ENCODE measurements around the gene GASK1A. TPM values are rescaled to one million over a fixed set of nuclear protein-coding genes. Genes with fewer than 3 reads are reported as not detected.

The GASK1A gene
- total RNA-seq, 2 experiments from 2014 or later = not detected

DNA sequence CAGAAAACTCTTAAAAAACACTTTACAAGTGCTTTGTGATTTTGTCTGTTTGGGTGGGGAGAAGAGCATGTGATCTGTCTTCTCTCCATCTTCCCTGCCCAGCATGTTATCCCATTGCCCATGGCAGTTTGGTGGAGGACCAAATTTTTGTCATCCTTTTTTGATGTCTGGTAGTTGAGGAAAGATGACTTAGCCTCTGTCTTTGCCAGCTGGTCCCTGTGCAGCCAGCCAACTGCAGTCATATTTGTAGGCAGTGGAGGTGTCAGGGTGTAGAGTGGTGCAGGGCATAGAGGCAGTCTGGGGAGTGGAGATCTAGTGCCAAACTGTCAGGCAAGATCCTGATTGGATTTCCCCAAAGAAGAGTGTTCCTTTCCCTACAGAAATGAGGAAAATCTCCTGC, 40.7 kb downstream of the GASK1A start:
- Mint-ChIP-seq H3K4me1 (peaks cover 23% of the 10 kb centered on the region), H3K9me3 (peaks cover 9% of the 10 kb centered on the region), H3K4me3 (no peak overlapping the region), H3K27me3 (no peaks in the 10 kb centered on the region), H3K36me3 (ENCODE audit: low read depth) (no peaks in the 10 kb centered on the region), H3K27ac (no peak overlapping the region)
- ChIA-PET CTCF (no interaction called here), POLR2A (no interaction called here)
- no peak for DNase-seq

DNA sequence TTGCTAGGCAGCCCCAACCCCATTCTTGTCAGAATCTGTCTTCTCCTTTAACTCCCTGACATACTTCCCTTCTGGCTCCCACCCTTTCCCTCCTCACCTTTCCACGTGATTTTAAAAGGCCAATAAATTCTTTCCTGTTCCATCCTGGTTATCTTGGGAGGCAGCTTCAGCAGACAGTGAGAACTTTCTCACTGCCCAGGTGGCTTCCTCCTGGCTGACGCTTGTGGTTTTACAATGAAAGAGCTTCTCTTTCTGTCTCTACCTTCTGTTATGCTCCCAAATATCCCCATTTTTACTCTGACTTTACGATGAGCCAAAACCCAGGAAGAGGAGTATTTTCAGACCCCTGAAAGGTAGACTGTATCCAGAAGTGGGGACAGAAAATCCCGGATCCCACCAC, 42.1 kb downstream of the GASK1A start:
- H3K4me1 Mint-ChIP-seq = peaks cover 23% of the 10 kb centered on the region
- ChIA-PET POLR2A (no interaction called here), CTCF (no interaction called here)
- peaks cover 5% of the 10 kb centered on the region for H3K27me3 Mint-ChIP-seq
- H3K36me3 Mint-ChIP-seq (ENCODE audit: low read depth) = no peaks in the 10 kb centered on the region
- no peak for DNase-seq
- peaks cover 9% of the 10 kb centered on the region for H3K9me3 Mint-ChIP-seq
- no peak overlapping the region for H3K27ac Mint-ChIP-seq
- no peak overlapping the region for H3K4me3 Mint-ChIP-seq

DNA sequence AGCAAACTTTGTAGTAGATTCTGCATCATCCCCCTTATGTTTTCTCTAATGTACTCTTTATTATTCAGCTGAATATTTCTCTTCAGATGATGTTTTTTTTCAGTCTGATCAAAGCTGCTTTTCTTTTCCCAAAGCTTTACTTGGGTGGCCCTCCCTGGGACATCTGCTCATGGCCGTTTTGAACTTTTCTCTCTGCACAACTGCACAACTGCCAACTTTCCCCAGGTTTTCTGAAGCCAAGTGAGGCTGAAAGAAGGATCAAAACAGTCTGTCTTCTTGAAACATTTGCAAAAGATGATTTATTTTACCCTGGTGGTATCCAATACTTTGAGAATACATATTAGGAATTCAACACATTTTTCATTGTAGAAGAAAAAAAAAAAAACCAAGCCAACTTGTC, 43.0 kb downstream of the GASK1A start:
- Mint-ChIP-seq H3K27me3 (peaks cover 7% of the 10 kb centered on the region), H3K27ac (no peak overlapping the region), H3K9me3 (peaks cover 9% of the 10 kb centered on the region), H3K36me3 (ENCODE audit: low read depth) (no peaks in the 10 kb centered on the region), H3K4me3 (no peak overlapping the region), H3K4me1 (peaks cover 23% of the 10 kb centered on the region)
- CTCF ChIA-PET = no interaction called here
- DNase-seq = no peak
- POLR2A ChIA-PET = no interaction called here

DNA sequence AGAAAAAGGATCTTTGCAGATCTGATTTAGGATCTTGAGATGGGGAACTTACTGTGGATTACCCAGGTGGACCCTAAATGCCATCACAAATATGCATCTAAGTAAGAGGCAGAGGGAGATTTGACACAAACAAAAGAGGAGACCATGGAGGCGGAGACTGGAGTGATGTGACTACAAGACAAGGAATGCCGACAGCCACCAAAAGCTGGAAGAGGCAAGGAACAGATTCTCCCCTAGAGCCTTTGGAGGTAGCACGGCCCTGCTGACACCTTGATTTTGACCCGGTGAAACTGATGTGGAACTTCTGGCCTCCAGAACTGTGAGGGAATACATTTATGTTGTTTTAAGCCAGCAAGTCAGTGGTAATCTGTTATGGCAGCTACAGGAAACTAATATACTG, 44.0 kb downstream of the GASK1A start:
- H3K4me1 Mint-ChIP-seq = peaks cover 23% of the 10 kb centered on the region
- ChIA-PET POLR2A (no interaction called here), CTCF (interaction anchor here (1.0 to 1.6 kb wide), 2 partner anchors 10 to 248 kb away, joined by 3 to 4 read pairs; no protein-coding TSS in a partner anchor)
- no peaks in the 10 kb centered on the region for H3K36me3 Mint-ChIP-seq (ENCODE audit: low read depth)
- no peak overlapping the region for H3K27ac Mint-ChIP-seq
- H3K9me3 Mint-ChIP-seq = peaks cover 9% of the 10 kb centered on the region
- H3K4me3 Mint-ChIP-seq = no peak overlapping the region
- H3K27me3 Mint-ChIP-seq = peaks cover 7% of the 10 kb centered on the region
- DNase-seq = no peak

DNA sequence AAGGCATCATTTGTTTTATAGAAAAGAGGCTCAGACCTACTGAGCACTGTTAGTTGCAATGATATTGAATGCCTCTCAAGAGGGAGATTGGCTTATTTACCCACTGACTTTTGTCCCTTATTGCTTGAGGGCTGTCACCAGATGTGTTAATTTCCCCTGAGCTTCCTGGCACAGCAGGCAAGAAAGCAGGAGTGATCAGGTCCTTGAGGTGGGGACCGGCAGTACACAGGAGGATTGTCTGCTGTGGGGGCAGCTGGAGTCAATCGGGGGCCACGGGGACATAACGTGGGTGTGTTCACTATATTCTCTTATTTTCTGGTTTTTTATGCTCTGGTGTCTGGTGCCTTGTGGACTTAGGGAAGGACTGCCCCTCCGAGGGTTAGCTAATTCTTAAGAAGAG, 44.6 kb downstream of the GASK1A start:
- H3K4me1 Mint-ChIP-seq = peaks cover 23% of the 10 kb centered on the region
- DNase-seq = no peak
- no peaks in the 10 kb centered on the region for H3K36me3 Mint-ChIP-seq (ENCODE audit: low read depth)
- H3K4me3 Mint-ChIP-seq = no peak overlapping the region
- peaks cover 8% of the 10 kb centered on the region for H3K9me3 Mint-ChIP-seq
- ChIA-PET POLR2A (no interaction called here), CTCF (interaction anchor here (0.6 to 1.6 kb wide), 3 partner anchors 10 to 433 kb away, joined by 3 to 4 read pairs (median 3); partner anchors contain the start of gene SS18L2)
- peak overlapping the region; percentile 9 for H3K27ac Mint-ChIP-seq
- H3K27me3 Mint-ChIP-seq = peaks cover 7% of the 10 kb centered on the region

DNA sequence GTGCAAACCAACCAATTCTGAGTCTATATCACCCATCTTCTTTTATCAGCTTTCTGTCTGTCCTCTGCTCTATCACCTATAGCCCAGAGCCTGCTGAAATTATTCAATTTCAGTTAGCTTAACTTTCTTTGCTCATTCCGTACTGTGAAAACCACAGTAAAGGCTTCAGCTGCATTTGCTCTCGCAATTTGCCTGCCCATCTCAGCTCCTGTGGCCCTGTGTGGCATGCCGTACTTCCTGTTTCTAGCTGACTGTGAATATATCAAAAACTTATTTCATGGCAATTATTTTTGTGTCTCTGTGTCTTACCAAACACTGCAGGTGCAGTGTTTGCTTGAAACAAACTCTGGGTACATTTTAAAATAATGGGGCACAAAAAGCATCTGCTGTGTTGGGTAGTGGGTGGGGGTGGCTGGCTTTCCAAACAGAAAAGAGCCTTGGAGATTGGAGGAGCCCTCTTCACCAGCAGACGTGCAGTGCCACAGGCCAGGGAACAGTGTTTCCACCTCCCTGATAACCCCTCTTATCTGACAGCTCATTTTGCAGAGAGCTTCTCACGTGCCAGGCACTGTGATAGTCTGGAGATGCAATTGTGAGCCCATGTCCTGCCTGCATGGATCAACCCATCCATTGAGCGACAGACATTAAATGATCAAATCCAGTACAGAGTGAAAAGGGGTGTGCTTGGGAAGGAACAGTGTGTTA, 45.2 kb downstream of the GASK1A start:
- Mint-ChIP-seq H3K4me1 (peaks cover 23% of the 10 kb centered on the region), H3K9me3 (peaks cover 7% of the 10 kb centered on the region), H3K27ac (no peak overlapping the region), H3K36me3 (ENCODE audit: low read depth) (no peaks in the 10 kb centered on the region), H3K4me3 (no peak overlapping the region), H3K27me3 (peaks cover 7% of the 10 kb centered on the region)
- POLR2A ChIA-PET = no interaction called here
- CTCF ChIA-PET = interaction anchor here (0.6 to 1.6 kb wide), 3 partner anchors 9 to 434 kb away, joined by 3 to 4 read pairs (median 3); partner anchors contain the start of gene SS18L2
- peak; percentile 44 for DNase-seq

DNA sequence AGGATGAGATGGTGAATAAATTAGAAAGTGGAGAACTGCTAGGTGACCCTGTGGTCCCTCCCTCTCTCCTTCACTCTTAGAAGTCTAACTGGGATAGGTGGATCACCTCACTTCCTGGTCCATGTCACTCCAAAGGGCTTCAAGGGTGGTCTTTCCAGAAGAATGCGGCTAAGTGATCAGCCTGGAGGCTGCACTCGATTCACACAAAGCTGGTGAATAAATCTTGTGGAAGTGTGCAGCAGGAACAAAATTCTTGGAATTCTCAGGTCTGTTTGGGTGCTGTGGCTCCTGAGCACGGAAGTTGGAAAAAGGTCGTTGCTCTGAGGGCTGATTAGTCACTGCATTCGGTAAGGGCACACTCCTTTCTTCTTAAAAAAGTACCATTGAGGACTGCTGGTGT, 46.3 kb downstream of the GASK1A start:
- ChIA-PET CTCF (no interaction called here), POLR2A (interaction anchor here (1.4 kb wide), 1 partner anchor 321 kb away, joined by 3 read pairs; no protein-coding TSS in a partner anchor)
- H3K36me3 Mint-ChIP-seq (ENCODE audit: low read depth) = no peaks in the 10 kb centered on the region
- no peak for DNase-seq
- H3K4me3 Mint-ChIP-seq = no peak overlapping the region
- peaks cover 7% of the 10 kb centered on the region for H3K27me3 Mint-ChIP-seq
- H3K27ac Mint-ChIP-seq = no peak overlapping the region
- H3K4me1 Mint-ChIP-seq = peaks cover 23% of the 10 kb centered on the region
- H3K9me3 Mint-ChIP-seq = peaks cover 7% of the 10 kb centered on the region

DNA sequence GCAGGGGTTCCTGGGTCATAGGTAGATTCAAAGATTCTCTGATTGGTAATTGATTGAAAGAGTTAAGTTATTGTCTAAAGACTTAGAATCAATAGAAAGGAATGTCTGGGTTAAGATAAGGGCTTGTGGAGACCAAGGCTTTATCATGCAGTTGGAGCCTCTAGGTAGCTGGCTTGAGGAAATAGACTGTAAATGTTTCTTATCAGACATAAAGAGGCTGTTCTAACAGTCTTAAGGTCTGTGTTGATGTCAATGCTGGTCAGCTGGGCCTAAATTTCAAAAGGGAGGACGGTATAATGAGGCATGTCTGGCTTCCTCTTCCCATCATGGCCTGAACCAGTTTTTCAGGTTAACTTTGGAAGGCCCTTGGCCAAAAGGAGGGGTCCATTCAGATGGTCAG, 48.9 kb downstream of the GASK1A start:
- CTCF ChIA-PET = no interaction called here
- no peak for DNase-seq
- Mint-ChIP-seq H3K4me3 (no peak overlapping the region), H3K9me3 (no peaks in the 10 kb centered on the region), H3K27me3 (peaks cover 7% of the 10 kb centered on the region), H3K36me3 (ENCODE audit: low read depth) (no peaks in the 10 kb centered on the region), H3K27ac (no peak overlapping the region), H3K4me1 (peaks cover 18% of the 10 kb centered on the region)
- POLR2A ChIA-PET = no interaction called here

DNA sequence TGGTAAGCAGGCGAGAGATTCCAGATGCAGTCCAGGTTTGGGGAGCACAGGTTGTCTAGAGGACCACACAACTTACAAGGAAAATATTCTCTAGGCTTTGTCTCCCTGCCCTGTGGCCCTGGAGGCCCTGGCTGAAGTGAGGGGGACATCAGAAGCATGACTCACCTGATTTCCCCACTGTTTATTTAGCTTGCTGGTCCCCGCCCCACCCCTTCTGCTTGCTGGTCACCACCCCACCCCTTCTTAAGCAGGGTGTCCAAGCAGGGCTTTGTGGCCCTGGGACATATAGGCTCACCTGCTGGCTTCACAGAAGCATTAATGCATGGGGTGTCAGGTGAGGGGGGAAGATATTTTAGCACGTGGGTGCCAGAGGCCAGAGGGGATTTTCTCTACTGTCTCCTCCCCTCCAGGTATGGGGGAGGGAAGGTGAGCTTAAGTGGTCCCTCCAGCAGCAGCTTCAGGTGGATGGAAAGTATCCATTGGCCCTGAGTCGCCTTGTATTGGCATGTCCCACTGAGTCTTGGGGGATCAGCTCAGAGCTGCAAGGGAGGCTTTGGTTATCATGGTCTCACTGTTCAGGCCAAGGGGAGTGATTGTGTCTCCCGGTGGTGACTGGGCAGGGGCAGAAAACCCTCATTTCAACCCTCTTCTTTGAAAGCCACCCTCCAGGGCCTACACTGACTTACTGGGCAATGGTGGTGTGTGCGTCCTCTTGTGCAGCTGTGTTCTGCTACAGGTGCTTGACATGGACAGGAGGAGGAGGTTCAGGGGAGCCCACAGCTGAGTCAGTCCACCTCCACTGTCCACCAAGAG, 49.8 kb downstream of the GASK1A start:
- peaks cover 9% of the 10 kb centered on the region for H3K4me1 Mint-ChIP-seq
- H3K4me3 Mint-ChIP-seq = no peak overlapping the region
- no peak overlapping the region for H3K27ac Mint-ChIP-seq
- ChIA-PET POLR2A (no interaction called here), CTCF (no interaction called here)
- DNase-seq = no peak
- H3K36me3 Mint-ChIP-seq (ENCODE audit: low read depth) = no peaks in the 10 kb centered on the region
- peaks cover 7% of the 10 kb centered on the region for H3K27me3 Mint-ChIP-seq
- no peaks in the 10 kb centered on the region for H3K9me3 Mint-ChIP-seq

DNA sequence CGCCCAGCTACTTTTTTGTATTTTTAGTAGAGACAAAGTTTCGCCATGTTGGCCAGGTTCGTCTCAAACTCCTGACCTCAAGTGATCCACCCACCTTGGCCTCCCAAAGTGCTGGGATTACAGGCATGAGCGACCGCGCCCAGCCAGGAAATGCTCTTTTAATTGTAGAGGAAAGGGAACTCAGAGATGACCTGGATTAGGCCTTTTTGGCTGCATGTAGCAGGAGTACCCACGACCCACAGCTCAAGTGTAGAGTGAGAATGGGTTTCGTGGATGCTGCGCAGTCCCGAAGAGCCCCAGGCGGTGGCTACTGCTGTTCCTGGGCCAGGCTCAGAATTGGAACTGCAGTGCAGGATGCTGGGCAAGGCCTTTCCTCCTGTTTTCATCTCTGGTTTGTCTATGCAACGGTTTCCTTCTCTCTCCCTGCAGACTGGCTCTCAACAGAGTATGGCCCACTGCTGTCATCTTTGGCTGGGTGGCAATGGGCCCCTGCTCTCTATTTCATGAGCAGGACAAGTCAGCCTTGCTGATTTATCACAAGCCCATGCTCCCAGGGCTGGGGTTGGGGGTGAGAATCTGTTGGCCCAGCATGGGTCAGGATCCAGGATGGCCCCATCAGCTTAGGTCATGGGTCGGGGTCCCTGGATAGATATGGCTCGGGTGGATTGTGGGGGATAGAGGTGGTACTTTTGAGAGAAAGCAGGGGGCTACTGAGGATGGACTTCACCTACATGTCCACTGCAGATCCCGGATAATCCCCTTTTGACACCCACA, 51.2 kb downstream of the GASK1A start:
- no peak overlapping the region for H3K4me3 Mint-ChIP-seq
- peaks cover 4% of the 10 kb centered on the region for H3K27me3 Mint-ChIP-seq
- H3K4me1 Mint-ChIP-seq = no peaks in the 10 kb centered on the region
- no peak overlapping the region for H3K27ac Mint-ChIP-seq
- H3K36me3 Mint-ChIP-seq (ENCODE audit: low read depth) = no peaks in the 10 kb centered on the region
- no peaks in the 10 kb centered on the region for H3K9me3 Mint-ChIP-seq
- no peak for DNase-seq
- POLR2A ChIA-PET = no interaction called here
- CTCF ChIA-PET = no interaction called here

DNA sequence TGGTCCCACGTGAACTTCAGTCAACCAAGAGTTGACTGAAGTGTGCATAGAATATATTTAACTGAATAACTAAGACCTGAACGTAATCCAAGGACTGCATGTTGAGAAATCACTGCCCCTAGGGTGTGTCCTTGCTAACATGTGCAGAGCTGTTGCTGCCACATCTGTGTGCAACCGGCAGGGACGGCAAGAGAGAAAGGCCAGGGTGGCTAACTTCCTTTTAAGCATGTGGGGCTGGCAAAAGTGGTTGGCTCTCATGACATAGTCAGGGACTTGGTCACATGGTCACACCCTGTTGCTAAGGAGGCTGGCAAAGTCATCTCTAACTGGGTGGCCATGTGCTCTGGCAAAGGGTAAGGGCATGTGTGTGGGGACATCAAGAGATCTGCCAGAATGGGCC, 52.4 kb downstream of the GASK1A start:
- no peak for DNase-seq
- ChIA-PET POLR2A (no interaction called here), CTCF (no interaction called here)

DNA sequence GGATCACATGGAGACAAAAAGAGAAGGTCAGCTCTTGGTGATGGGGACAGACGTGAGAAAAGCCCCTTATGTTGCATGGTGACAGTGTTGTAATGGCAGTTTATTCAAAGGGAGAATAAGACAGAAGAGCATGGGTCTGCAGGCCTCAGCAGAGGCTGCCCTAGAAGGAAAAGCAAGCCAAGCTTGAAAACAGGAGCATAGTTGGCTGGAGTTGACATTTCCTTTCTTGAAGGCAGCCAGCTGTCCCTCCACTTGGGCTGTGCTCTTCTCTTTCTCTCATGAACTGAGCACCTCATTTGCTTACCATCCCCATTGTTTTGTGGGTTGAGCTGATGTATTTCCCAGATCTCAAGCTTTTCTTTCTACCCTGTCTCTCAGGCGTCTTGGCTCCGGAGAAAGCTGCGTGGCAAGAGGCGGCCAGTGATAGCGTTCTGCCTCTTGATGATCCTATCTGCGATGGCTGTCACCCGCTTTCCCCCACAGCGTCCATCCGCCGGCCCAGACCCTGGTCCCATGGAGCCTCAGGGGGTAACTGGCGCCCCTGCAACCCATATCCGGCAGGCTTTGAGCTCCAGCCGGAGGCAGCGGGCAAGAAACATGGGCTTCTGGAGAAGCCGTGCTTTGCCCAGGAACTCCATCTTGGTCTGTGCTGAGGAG, 52.9 kb downstream of the GASK1A start:
- H3K4me1 Mint-ChIP-seq = no peaks in the 10 kb centered on the region
- DNase-seq = no peak
- CTCF ChIA-PET = no interaction called here
- H3K4me3 Mint-ChIP-seq = no peak overlapping the region
- peaks cover 4% of the 10 kb centered on the region for H3K27me3 Mint-ChIP-seq
- no peaks in the 10 kb centered on the region for H3K9me3 Mint-ChIP-seq
- H3K36me3 Mint-ChIP-seq (ENCODE audit: low read depth) = no peaks in the 10 kb centered on the region
- H3K27ac Mint-ChIP-seq = no peak overlapping the region
- POLR2A ChIA-PET = no interaction called here

More for the DNA sequence above, 52.4 kb downstream of the GASK1A start:
- H3K4me3 Mint-ChIP-seq = no peak overlapping the region
- no peak overlapping the region for H3K27ac Mint-ChIP-seq
- H3K27me3 Mint-ChIP-seq = peaks cover 4% of the 10 kb centered on the region
- no peaks in the 10 kb centered on the region for H3K36me3 Mint-ChIP-seq (ENCODE audit: low read depth)
- no peaks in the 10 kb centered on the region for H3K4me1 Mint-ChIP-seq
- no peaks in the 10 kb centered on the region for H3K9me3 Mint-ChIP-seq
